DMS153 treated with DMSO at 0.1 percent for 48 hours (cell line): ENCODE data around the gene C1orf50.
"Not testable (repeated sequence)": the region's sequence is repeated elsewhere in the genome, so short reads cannot be mapped to it uniquely, and the experiment has no call there.

Experiments used
- DNase-seq: peaks from one replicate; lab custom pipeline; 2025; ENCODE audit not compliant: unreplicated experiment; lab: John Stamatoyannopoulos, UW

Gene C1orf50

GRCh38 chr1:42797979-42798378 lies 30.9 kb downstream of the C1orf50 start:
- DNase-seq: no peak

GRCh38 chr1:42801832-42802473 lies 34.9 kb downstream of the C1orf50 start:
- no peak for DNase-seq

- DNase-seq: no peak
Observed at GRCh38 chr1:42806171-42806570, 39.1 kb downstream of the C1orf50 start.

GRCh38 chr1:42806593-42806992 lies 39.5 kb downstream of the C1orf50 start:
- no peak for DNase-seq

GRCh38 chr1:42807056-42807668 lies 40.1 kb downstream of the C1orf50 start:
- DNase-seq: no peak

GRCh38 chr1:42814815-42815214 lies 47.8 kb downstream of the C1orf50 start:
- DNase-seq: not testable (repeated sequence)

- DNase-seq: peak; percentile 83
Observed at GRCh38 chr1:42815941-42816584, 49.0 kb downstream of the C1orf50 start.

- DNase-seq: peak; percentile 95
Observed at GRCh38 chr1:42816585-42817439, 49.8 kb downstream of the C1orf50 start, which contains the start of the genes ERMAP and SVBP. Gene ERMAP (plus strand): TSS chr1:42817122. CDS start chr1:42830449, 13,327 bp downstream. Gene SVBP (minus strand): TSS chr1:42817397. CDS start chr1:42816544, 853 bp downstream.

GRCh38 chr1:42817440-42817767 lies 50.4 kb downstream of the C1orf50 start:
- no peak for DNase-seq

- no peak for DNase-seq
Observed at GRCh38 chr1:42817976-42818375, 50.9 kb downstream of the C1orf50 start.

- DNase-seq: no peak
Observed at GRCh38 chr1:42820813-42821212, 53.8 kb downstream of the C1orf50 start.

- no peak for DNase-seq
Observed at GRCh38 chr1:42821690-42822089, 54.6 kb downstream of the C1orf50 start.

GRCh38 chr1:42822800-42823392 lies 55.8 kb downstream of the C1orf50 start:
- DNase-seq: no peak

GRCh38 chr1:42824481-42825035 lies 57.5 kb downstream of the C1orf50 start:
- no peak for DNase-seq

- no peak for DNase-seq
Observed at GRCh38 chr1:42825036-42825851, 58.2 kb downstream of the C1orf50 start.
